Type B pancreatic cell (in vitro differentiated cells): ENCODE results near the gene CNTN4. TPM values are rescaled to one million over a fixed set of nuclear protein-coding genes. Genes with fewer than 3 reads are reported as not detected.

Source experiments
- DNase-seq: peaks from one replicate; pipeline ENCODE4 v3.0.0; 2021; ENCODE audit warnings: mixed read lengths; ENCODE audit not compliant: unreplicated experiment; ENCODE audit errors: extremely low spot score
- H3K27ac Mint-ChIP-seq: 2 replicates; pipeline ENCODE4 v1.8.0; 2021; ENCODE audit warnings: mild to moderate bottlenecking, mixed read lengths
- H3K27me3 Mint-ChIP-seq: 2 replicates; pipeline ENCODE4 v1.8.0; 2021; ENCODE audit warnings: mixed read lengths
- H3K36me3 Mint-ChIP-seq: 2 replicates; pipeline ENCODE4 v1.8.0; 2021; ENCODE audit warnings: mixed read lengths
- H3K4me1 Mint-ChIP-seq: one replicate; pipeline ENCODE4 v1.8.0; 2021; ENCODE audit warnings: mixed read lengths; ENCODE audit not compliant: unreplicated experiment
- H3K4me3 Mint-ChIP-seq: 2 replicates; pipeline ENCODE4 v1.8.0; 2021; ENCODE audit warnings: mild to moderate bottlenecking, mixed read lengths
- H3K9me3 Mint-ChIP-seq: 2 replicates; pipeline ENCODE4 v1.8.0; 2021; ENCODE audit warnings: mixed read lengths
- total RNA-seq: library from RNA; stranded (reverse); gene quantifications from 2 replicates; pipeline ENCODE4 v1.2.1, GENCODE V29; 2021; ENCODE audit warnings: low replicate concordance
- TF ChIP-seq, protein P1 (sequence below): fragments of 200-600 bp; sonication (generic); conservative IDR thresholded peaks from 2 replicates; pipeline ENCODE4 v1.5.0; 2021; ENCODE audit warnings: antibody characterized with exemption, mild to moderate bottlenecking

CNTN4 gene
- total RNA-seq, 1 donor from 2014 or later: 29.7 TPM

DNA sequence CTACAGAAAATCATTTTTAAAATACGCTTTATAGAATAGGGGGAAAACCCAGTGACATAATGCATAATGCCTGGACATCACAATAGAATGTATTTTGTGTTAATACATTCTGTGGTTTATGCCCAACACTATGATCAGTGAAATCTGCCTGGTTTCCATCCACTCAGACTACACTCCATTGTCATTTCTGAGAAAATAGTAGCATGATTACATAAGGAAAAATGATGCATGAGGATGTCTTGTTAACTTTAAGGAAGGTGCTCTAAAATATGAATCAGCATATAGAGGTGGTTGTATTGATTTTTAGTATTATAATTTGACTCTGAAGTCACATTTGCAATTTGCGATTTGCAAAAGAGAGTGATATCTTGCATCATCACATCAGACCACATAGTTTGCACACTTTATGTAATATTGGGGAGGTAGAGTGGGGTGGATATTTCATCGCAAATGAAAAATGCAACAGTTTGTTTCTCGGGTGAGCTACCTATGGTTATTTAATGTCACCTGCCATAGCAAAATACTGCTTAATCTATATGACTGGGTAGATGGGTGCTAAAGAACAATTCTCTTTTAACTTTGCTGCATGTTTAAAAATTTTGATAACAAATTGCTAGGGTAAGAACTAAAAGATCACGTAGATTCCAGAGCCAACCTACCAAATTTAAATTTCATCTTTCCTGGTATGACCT, 607.6 kb downstream of the CNTN4 start:
- no peaks in the 10 kb centered on the region for H3K9me3 Mint-ChIP-seq
- H3K36me3 Mint-ChIP-seq: no peaks in the 10 kb centered on the region
- no peaks in the 10 kb centered on the region for H3K27me3 Mint-ChIP-seq
- no peaks in the 10 kb centered on the region for H3K4me1 Mint-ChIP-seq
- TF ChIP-seq, protein P1, sequence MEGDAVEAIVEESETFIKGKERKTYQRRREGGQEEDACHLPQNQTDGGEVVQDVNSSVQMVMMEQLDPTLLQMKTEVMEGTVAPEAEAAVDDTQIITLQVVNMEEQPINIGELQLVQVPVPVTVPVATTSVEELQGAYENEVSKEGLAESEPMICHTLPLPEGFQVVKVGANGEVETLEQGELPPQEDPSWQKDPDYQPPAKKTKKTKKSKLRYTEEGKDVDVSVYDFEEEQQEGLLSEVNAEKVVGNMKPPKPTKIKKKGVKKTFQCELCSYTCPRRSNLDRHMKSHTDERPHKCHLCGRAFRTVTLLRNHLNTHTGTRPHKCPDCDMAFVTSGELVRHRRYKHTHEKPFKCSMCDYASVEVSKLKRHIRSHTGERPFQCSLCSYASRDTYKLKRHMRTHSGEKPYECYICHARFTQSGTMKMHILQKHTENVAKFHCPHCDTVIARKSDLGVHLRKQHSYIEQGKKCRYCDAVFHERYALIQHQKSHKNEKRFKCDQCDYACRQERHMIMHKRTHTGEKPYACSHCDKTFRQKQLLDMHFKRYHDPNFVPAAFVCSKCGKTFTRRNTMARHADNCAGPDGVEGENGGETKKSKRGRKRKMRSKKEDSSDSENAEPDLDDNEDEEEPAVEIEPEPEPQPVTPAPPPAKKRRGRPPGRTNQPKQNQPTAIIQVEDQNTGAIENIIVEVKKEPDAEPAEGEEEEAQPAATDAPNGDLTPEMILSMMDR: no peak
- H3K27ac Mint-ChIP-seq: no peak overlapping the region
- H3K4me3 Mint-ChIP-seq: no peak overlapping the region
- DNase-seq: no peak

DNA sequence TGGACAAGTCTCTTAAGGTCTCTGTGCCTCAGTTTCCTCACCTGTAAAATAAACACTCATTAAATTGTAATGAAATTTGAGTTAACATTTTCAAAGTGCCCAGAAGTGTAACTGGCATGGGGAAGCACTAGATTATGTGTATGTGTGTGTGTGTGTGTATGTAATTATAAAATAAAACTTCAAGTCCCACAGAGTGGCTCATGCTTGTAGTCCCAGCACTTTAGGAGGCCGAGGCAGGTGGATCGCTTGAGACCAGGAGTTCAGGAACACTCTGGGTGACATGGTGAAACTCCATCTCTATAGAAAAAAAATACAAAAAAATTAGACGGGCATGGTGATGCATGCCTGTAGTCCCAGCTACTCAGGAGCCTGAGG, 608.2 kb downstream of the CNTN4 start:
- Mint-ChIP-seq H3K4me3 (no peak overlapping the region), H3K36me3 (no peaks in the 10 kb centered on the region), H3K27me3 (no peaks in the 10 kb centered on the region), H3K9me3 (no peaks in the 10 kb centered on the region), H3K4me1 (no peaks in the 10 kb centered on the region), H3K27ac (no peak overlapping the region)
- TF ChIP-seq, protein P1: no peak
- DNase-seq: no peak

DNA sequence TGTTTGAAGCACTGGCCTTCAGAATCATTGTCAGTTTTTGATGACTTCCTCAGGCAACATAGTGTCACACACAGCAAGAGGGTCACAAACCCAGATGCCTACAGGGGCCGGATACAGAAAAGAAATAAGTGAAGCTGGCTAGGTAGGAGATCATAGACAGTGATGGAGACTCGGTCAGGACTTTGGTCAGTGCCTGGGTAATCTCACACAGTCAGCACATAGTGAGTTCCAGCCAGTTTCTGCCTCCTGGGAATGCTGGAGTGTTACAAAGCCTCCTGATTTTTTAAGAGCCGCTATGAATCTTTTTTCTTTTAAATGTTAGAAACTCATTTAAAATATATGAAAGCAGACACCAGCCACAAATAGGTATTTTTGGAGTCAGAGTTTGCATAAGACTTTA, 612.4 kb downstream of the CNTN4 start:
- TF ChIP-seq, protein P1: no peak
- no peaks in the 10 kb centered on the region for H3K9me3 Mint-ChIP-seq
- peaks cover 4% of the 10 kb centered on the region for H3K4me1 Mint-ChIP-seq
- H3K27me3 Mint-ChIP-seq: no peaks in the 10 kb centered on the region
- H3K36me3 Mint-ChIP-seq: no peaks in the 10 kb centered on the region
- H3K27ac Mint-ChIP-seq: no peak overlapping the region
- DNase-seq: no peak
- H3K4me3 Mint-ChIP-seq: no peak overlapping the region

DNA sequence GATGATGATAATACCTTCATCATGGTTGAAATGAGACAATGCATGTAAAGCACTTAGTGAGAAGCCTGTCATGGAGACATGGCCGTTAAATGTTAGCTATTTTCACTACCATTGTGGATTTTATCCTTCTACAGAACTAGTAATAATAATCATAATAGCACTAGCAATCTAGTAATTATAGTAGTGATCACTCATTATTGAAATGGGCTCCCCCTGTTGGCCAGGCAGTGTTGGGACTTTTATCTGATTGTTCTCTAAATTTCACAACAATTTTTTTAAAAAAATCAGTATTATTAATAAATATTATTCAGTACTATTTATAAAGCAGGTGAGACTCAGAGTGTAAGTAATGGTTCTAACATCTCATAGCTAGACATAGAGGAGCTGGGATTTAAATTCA, 615.3 kb downstream of the CNTN4 start:
- H3K9me3 Mint-ChIP-seq: no peaks in the 10 kb centered on the region
- H3K27ac Mint-ChIP-seq: no peak overlapping the region
- no peaks in the 10 kb centered on the region for H3K27me3 Mint-ChIP-seq
- no peak overlapping the region for H3K4me3 Mint-ChIP-seq
- TF ChIP-seq, protein P1: peak; percentile 64
- DNase-seq: no peak
- H3K4me1 Mint-ChIP-seq: peaks cover 4% of the 10 kb centered on the region
- H3K36me3 Mint-ChIP-seq: no peaks in the 10 kb centered on the region

DNA sequence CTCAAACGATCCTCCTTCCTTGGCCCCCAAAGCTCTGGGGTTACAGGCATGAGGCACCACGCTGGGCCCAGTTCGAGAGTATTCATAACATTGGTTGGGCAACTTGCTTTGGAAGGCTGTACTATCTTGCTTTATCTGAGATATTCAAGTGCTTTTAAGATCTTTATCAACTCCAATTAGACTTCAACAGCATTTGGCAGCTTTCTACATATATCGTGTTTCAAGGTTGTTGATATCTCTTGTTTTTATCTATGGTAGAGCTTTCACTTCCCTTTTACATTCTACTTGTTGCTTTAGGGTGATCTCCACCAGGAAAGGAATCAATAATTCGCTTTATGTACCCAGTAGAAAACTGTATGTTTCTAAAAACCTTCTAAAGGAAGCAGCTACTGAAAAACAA, 616.2 kb downstream of the CNTN4 start:
- Mint-ChIP-seq H3K4me1 (peaks cover 4% of the 10 kb centered on the region), H3K27me3 (no peaks in the 10 kb centered on the region), H3K36me3 (no peaks in the 10 kb centered on the region), H3K4me3 (no peak overlapping the region), H3K9me3 (no peaks in the 10 kb centered on the region), H3K27ac (no peak overlapping the region)
- DNase-seq: no peak
- TF ChIP-seq, protein P1: no peak
